Left ventricle myocardium inferior (tissue), 1 donor: Measurements from ENCODE around the gene CDH5. TPM values are rescaled to one million over a fixed set of nuclear protein-coding genes. Genes with fewer than 3 reads are reported as not detected.

Experiments
- DNase-seq: peaks from one replicate; pipeline ENCODE4 v3.0.0-alpha.2; 2020
- H3K27ac ChIP-seq: fragments of 200-600 bp; replicated peaks from 2 replicates; pipeline ENCODE4 v1.8.0; 2021
- H3K27me3 ChIP-seq: fragments of 200-600 bp; 2 replicates; pipeline ENCODE4 v1.8.0; 2021; ENCODE audit warnings: low read depth
- H3K36me3 ChIP-seq: fragments of 200-600 bp; 2 replicates; pipeline ENCODE4 v1.8.0; 2021
- H3K4me1 ChIP-seq: fragments of 200-600 bp; 2 replicates; pipeline ENCODE4 v1.8.0; 2021
- H3K4me3 ChIP-seq: fragments of 200-600 bp; 2 replicates; pipeline ENCODE4 v1.8.0; 2021; ENCODE audit warnings: mild to moderate bottlenecking, moderate library complexity
- H3K9me3 ChIP-seq: fragments of 200-600 bp; replicated peaks from 2 replicates; pipeline ENCODE4 v1.8.0; 2021
- intact Hi-C: fragments of 100-400 bp; cut with micrococcal nuclease; formaldehyde crosslinking; loops from one replicate; pipeline ENCODE4 v1.11.0; 2022
- total RNA-seq: library from RNA; stranded (reverse); fragmentation: NEBNext Ultra II Directional; extraction: Animal tissue kit (Norgen Biotek cat#: 25700); gene quantifications from one replicate; pipeline ENCODE4 v1.2.1, GENCODE V29; 2021
- TF ChIP-seq, protein P1 (sequence below): fragments of 200-600 bp; IDR thresholded peaks from 2 replicates; pipeline ENCODE4 v1.8.0; 2021; ENCODE audit warnings: antibody characterized with exemption, mild to moderate bottlenecking, borderline replicate concordance
- donor health status: DM: no; HTN: yes; CAD: no; lungs with severe emphysema.

Gene CDH5
- total RNA-seq, 1 donor from 2014 or later = 47.1 TPM

GRCh38 chr16:66359811-66360608 is 6.5 kb upstream of the CDH5 start:
- peak; percentile 58 for DNase-seq
- Histone ChIP-seq H3K36me3 (no peaks in the 10 kb centered on the region), H3K27me3 (peaks cover 23% of the 10 kb centered on the region), H3K4me3 (no peak overlapping the region), H3K27ac (peak overlapping the region; percentile 93), H3K9me3 (no peaks in the 10 kb centered on the region), H3K4me1 (peaks cover 78% of the 10 kb centered on the region)
- TF ChIP-seq, protein P1, sequence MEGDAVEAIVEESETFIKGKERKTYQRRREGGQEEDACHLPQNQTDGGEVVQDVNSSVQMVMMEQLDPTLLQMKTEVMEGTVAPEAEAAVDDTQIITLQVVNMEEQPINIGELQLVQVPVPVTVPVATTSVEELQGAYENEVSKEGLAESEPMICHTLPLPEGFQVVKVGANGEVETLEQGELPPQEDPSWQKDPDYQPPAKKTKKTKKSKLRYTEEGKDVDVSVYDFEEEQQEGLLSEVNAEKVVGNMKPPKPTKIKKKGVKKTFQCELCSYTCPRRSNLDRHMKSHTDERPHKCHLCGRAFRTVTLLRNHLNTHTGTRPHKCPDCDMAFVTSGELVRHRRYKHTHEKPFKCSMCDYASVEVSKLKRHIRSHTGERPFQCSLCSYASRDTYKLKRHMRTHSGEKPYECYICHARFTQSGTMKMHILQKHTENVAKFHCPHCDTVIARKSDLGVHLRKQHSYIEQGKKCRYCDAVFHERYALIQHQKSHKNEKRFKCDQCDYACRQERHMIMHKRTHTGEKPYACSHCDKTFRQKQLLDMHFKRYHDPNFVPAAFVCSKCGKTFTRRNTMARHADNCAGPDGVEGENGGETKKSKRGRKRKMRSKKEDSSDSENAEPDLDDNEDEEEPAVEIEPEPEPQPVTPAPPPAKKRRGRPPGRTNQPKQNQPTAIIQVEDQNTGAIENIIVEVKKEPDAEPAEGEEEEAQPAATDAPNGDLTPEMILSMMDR = no peak
- intact Hi-C loops = loop anchor here (10.0 kb wide), 1 partner anchor 125 kb away; no protein-coding TSS in a partner anchor

DNA sequence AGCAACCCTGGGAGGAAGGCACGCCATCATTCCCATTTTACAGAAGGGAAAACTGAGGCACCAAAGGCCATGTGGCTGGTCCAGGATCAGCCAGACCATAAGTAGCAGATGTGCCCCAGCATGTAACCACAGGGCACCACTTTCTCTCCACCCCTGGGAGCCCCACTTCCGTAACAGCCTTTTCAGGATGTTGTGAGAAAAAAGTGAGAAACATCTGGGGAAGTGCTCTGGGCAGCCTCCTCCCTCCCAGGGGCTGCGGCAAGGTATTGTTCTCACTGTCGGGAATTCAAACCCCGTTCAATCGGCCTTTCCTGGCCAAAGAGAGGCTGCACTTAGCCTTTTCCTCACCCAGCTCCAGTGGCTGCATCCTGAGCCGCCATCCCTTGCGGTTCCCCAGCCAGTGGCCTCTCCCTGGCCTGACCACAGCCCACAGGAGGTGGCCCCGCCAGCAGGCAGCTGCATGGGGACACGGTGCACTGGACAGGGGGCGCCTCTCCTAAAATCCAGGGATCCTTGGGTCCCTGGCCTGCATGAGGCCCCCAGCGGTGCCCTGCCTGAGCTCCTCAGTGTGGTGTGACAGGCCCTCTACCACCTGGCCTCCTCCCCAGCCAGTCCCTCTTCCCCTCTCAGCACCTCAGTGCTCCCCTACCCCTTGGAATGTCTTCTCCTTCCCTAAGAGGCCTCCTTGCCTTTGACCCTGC is 5.7 kb upstream of the CDH5 start:
- DNase-seq = peak; percentile 52
- Histone ChIP-seq H3K27me3 (peaks cover 20% of the 10 kb centered on the region), H3K27ac (peak overlapping the region; percentile 93), H3K9me3 (no peaks in the 10 kb centered on the region), H3K36me3 (no peaks in the 10 kb centered on the region), H3K4me1 (peaks cover 85% of the 10 kb centered on the region), H3K4me3 (no peak overlapping the region)
- intact Hi-C loops = no loop called here
- TF ChIP-seq, protein P1 = no peak

- Histone ChIP-seq H3K9me3 (no peaks in the 10 kb centered on the region), H3K4me3 (no peak overlapping the region), H3K36me3 (no peaks in the 10 kb centered on the region), H3K27ac (peak overlapping the region; percentile 93), H3K4me1 (peaks cover 93% of the 10 kb centered on the region), H3K27me3 (peaks cover 11% of the 10 kb centered on the region)
- TF ChIP-seq, protein P1 = no peak
- no peak for DNase-seq
- intact Hi-C loops = no loop called here
These were observed 4.8 kb upstream of the CDH5 start for GRCh38 chr16:66361604-66362135.

DNA sequence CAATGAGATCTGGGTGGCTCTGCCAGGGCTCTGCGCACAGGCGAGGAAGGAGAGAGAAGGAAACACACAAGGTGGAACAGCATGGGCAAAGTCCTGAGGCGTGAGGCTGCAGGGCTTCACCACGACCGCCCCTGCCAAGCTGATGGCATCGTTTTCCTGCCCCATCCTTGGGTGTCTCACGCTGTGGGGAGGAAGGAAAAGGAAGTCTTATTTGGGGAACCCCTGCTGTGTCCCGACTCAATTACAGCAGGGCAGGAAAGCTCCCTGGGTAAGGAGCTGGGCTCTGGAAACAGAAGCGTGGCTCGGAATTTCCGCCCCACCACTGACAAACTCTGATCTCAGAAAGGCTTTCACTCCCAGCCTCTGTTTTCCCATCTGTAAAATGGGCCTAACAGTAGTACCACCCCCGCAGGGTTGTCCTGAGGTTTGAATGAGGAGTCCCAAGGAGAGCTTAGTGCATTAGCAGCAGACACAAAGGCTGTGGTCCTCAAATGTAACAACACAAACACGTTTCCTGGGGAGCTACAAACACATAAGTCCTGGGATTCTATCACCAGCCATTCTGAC is 3.2 kb upstream of the CDH5 start:
- H3K9me3 ChIP-seq = no peaks in the 10 kb centered on the region
- no peak overlapping the region for H3K4me3 ChIP-seq
- intact Hi-C loops = no loop called here
- H3K36me3 ChIP-seq = no peaks in the 10 kb centered on the region
- peaks cover 11% of the 10 kb centered on the region for H3K27me3 ChIP-seq
- TF ChIP-seq, protein P1 = no peak
- H3K4me1 ChIP-seq = peaks cover 88% of the 10 kb centered on the region
- DNase-seq = no peak
- peak overlapping the region; percentile 93 for H3K27ac ChIP-seq
